H1 (cell line): ENCODE data around the gene SH3GL2. TPM values are rescaled to one million over a fixed set of nuclear protein-coding genes. Genes with fewer than 3 reads are reported as not detected.

Experiments
- CTCF ChIA-PET: fragments of 300-600 bp; sonication (Branson Sonifier 250); formaldehyde crosslinking; loops from one replicate; lab custom pipeline; 2021; ENCODE audit not compliant: partially characterized antibody; lab: Charles Lee
- POLR2A ChIA-PET: fragments of 300-600 bp; sonication (Branson Sonifier 250); formaldehyde crosslinking; loops from one replicate; lab custom pipeline; 2021; ENCODE audit warnings: inconsistent platforms; ENCODE audit not compliant: partially characterized antibody; lab: Charles Lee
- DNase-seq, 2 experiments: peaks; one replicate each; pipeline versions ENCODE4 v3.0.0 to v3.0.0-alpha.2; 2010 to 2022; ENCODE audit warnings: low spot score in 2 of 2, low read depth in 1 of 2, mixed read lengths in 1 of 2
- FAIRE-seq: peaks from 2 replicates; lab custom pipeline; 2011; peaks lifted over from hg19 to GRCh38; lab: Jason Lieb, UNC
- H2AFZ ChIP-seq: 2 replicates; pipeline ENCODE4 v1.8.1; 2012; ENCODE audit warnings: low read length, inconsistent platforms
- H2AK5ac ChIP-seq: 2 replicates; pipeline ENCODE4 v1.6.1; 2013; ENCODE audit warnings: low read depth, low read length
- H2BK120ac ChIP-seq: replicated peaks from 2 replicates; pipeline ENCODE3; 2013; ENCODE audit warnings: low read depth, low read length, inconsistent platforms
- H2BK12ac ChIP-seq: 2 replicates; pipeline ENCODE4 v1.6.1; 2013; ENCODE audit warnings: low read depth, low read length
- H2BK15ac ChIP-seq: 2 replicates; pipeline ENCODE4 v1.6.1; 2013; ENCODE audit warnings: low read length
- H2BK20ac ChIP-seq: 2 replicates; pipeline ENCODE4 v1.6.1; 2013; ENCODE audit warnings: low read length
- H2BK5ac ChIP-seq: 2 replicates; pipeline ENCODE4 v1.6.1; 2013; ENCODE audit warnings: low read depth, low read length
- H3K14ac ChIP-seq: 2 replicates; pipeline ENCODE4 v1.6.1; 2013; ENCODE audit warnings: inconsistent platforms; ENCODE audit not compliant: insufficient read length
- H3K18ac ChIP-seq: 2 replicates; pipeline ENCODE4 v1.6.1; 2013; ENCODE audit warnings: low read length; ENCODE audit errors: extremely low read depth
- H3K23ac ChIP-seq: 2 replicates; pipeline ENCODE4 v1.6.1; 2013; ENCODE audit warnings: inconsistent platforms; ENCODE audit not compliant: insufficient read length
- H3K23me2 ChIP-seq: 2 replicates; pipeline ENCODE4 v1.6.1; 2013; ENCODE audit warnings: low read depth, low read length
- H3K27ac ChIP-seq: 2 replicates; pipeline ENCODE4 v1.6.1; 2011; ENCODE audit warnings: low read depth, low read length, inconsistent platforms
- H3K27me3 ChIP-seq, 4 experiments: replicated peaks in 1 of 4; 1 replicate in 1 of 4; 2 replicates in 3 of 4; pipeline versions ENCODE4 v1.6.1 to v1.8.1; 2011 to 2013; ENCODE audit warnings: low read length in 3 of 4, mild to moderate bottlenecking in 3 of 4, inconsistent platforms in 2 of 4, mixed read lengths in 2 of 4, moderate library complexity in 1 of 4; ENCODE audit not compliant: control insufficient read depth in 3 of 4, insufficient read depth in 3 of 4; ENCODE audit errors: extremely low read depth in 1 of 4
- H3K36me3 ChIP-seq, 4 experiments: 2 replicates each; pipeline versions ENCODE4 v1.6.1 to v1.8.1; 2011 to 2013; ENCODE audit warnings: mild to moderate bottlenecking in 4 of 4, low read length in 3 of 4, moderate library complexity in 2 of 4, control low read depth in 1 of 4, inconsistent platforms in 1 of 4; ENCODE audit not compliant: insufficient read depth in 4 of 4, control insufficient read depth in 2 of 4
- H3K4ac ChIP-seq: replicated peaks from 2 replicates; pipeline ENCODE3; 2013; ENCODE audit warnings: low read length, low read depth, mixed read lengths, inconsistent platforms; ENCODE audit not compliant: insufficient read length
- H3K4me1 ChIP-seq, 4 experiments: replicated peaks in 1 of 4; 1 replicate in 1 of 4; 2 replicates in 3 of 4; pipeline versions ENCODE4 v1.6.1 to v1.8.1; 2011 to 2013; ENCODE audit warnings: low read length in 3 of 4, inconsistent platforms in 2 of 4, mixed read lengths in 1 of 4; ENCODE audit not compliant: insufficient read depth in 4 of 4, control insufficient read depth in 3 of 4
- H3K4me2 ChIP-seq, 2 experiments: 2 replicates each; pipeline versions ENCODE4 v1.6.1 to v1.8.1; 2011 to 2013; ENCODE audit warnings: low read depth in 2 of 2, low read length in 2 of 2, control low read depth in 1 of 2, inconsistent platforms in 1 of 2, mild to moderate bottlenecking in 1 of 2; ENCODE audit not compliant: insufficient read depth in 1 of 2
- H3K4me3 ChIP-seq, 4 experiments: fragments of 200-600, 300-600 bp in 1 of 4; sonication (generic), shearing (Covaris generic), sonication (Bioruptor Twin) in 1 of 4; 2 replicates each; pipeline versions ENCODE4 v1.5.1 to v1.8.1; 2011 to 2016; ENCODE audit warnings: low read length in 4 of 4, low read depth in 3 of 4, control low read depth in 2 of 4, inconsistent platforms in 2 of 4, mild to moderate bottlenecking in 2 of 4, mixed read lengths in 1 of 4, moderate library complexity in 1 of 4; ENCODE audit not compliant: insufficient read depth in 2 of 4; ENCODE audit errors: extremely low read depth in 1 of 4
- H3K56ac ChIP-seq: replicated peaks from 2 replicates; pipeline ENCODE3; 2013; ENCODE audit warnings: low read depth, mild to moderate bottlenecking, mixed read lengths, low read length, inconsistent platforms; ENCODE audit not compliant: insufficient read length
- H3K79me1 ChIP-seq: 2 replicates; pipeline ENCODE4 v1.6.1; 2013; ENCODE audit warnings: low read depth, low read length, control low read depth
- H3K79me2 ChIP-seq, 2 experiments: 2 replicates each; pipeline versions ENCODE4 v1.6.1 to v1.8.1; 2012 to 2013; ENCODE audit warnings: low read length in 2 of 2, mild to moderate bottlenecking in 2 of 2, inconsistent platforms in 1 of 2; ENCODE audit not compliant: insufficient read depth in 2 of 2, control insufficient read depth in 1 of 2
- H3K9ac ChIP-seq, 4 experiments: replicated peaks in 1 of 4; 1 replicate in 1 of 4; 2 replicates in 3 of 4; pipeline versions ENCODE4 v1.6.1 to v1.8.1; 2011 to 2013; ENCODE audit warnings: low read depth in 3 of 4, low read length in 3 of 4, control low read depth in 2 of 4, mild to moderate bottlenecking in 2 of 4, moderate library complexity in 2 of 4, inconsistent platforms in 1 of 4; ENCODE audit errors: extremely low read depth in 1 of 4
- H3K9me3 ChIP-seq, 2 experiments: 2 replicates each; pipeline versions ENCODE4 v1.6.1 to v1.8.1; 2012 to 2013; ENCODE audit warnings: mild to moderate bottlenecking in 2 of 2, moderate library complexity in 2 of 2, control low read depth in 1 of 2, inconsistent platforms in 1 of 2, low read depth in 1 of 2, low read length in 1 of 2, mixed read lengths in 1 of 2; ENCODE audit not compliant: insufficient read depth in 2 of 2
- H4K20me1 ChIP-seq, 2 experiments: replicated peaks in 1 of 2; 2 replicates each; pipeline versions ENCODE3 to v1.8.1; 2011 to 2013; ENCODE audit warnings: inconsistent platforms in 2 of 2, low read length in 2 of 2, mild to moderate bottlenecking in 1 of 2; ENCODE audit not compliant: insufficient read depth in 2 of 2, control insufficient read depth in 1 of 2
- H4K5ac ChIP-seq: 2 replicates; pipeline ENCODE4 v1.6.1; 2013; ENCODE audit warnings: low read length, low read depth, mixed read lengths, inconsistent platforms; ENCODE audit not compliant: insufficient read length
- H4K8ac ChIP-seq: 2 replicates; pipeline ENCODE4 v1.8.0; 2013; ENCODE audit warnings: mild to moderate bottlenecking, moderate library complexity, low read length, inconsistent platforms; ENCODE audit not compliant: insufficient read depth; ENCODE audit errors: extremely low read depth
- H4K91ac ChIP-seq: replicated peaks from 2 replicates; pipeline ENCODE3; 2013; ENCODE audit warnings: low read length, mixed read lengths, inconsistent platforms; ENCODE audit not compliant: insufficient read length
- JUN ChIP-seq: IDR thresholded peaks from 2 replicates; pipeline ENCODE4 v1.6.1; 2011; ENCODE audit warnings: low read depth, mild to moderate bottlenecking, improper control_type of control experiment, low read length
- RAD21 ChIP-seq, 2 experiments: IDR thresholded peaks in 1 of 2; conservative IDR thresholded peaks in 1 of 2; 2 replicates each; pipeline ENCODE4 v1.6.1; 2011; ENCODE audit warnings: low read depth in 2 of 2, low read length in 2 of 2, improper control_type of control experiment in 1 of 2, inconsistent platforms in 1 of 2, mild to moderate bottlenecking in 1 of 2, moderate library complexity in 1 of 2
- WGBS, 2 experiments: shearing (Covaris generic) in 1 of 2; methylation state at CpG; one replicate each; pipeline versions ENCODE4 v1.1.6 to v1.1.7; 2013 to 2015; ENCODE audit warnings: low lambda C conversion rate in 2 of 2, mixed read lengths in 2 of 2, inconsistent platforms in 1 of 2, low coverage in 1 of 2, missing lambda C conversion rate in 1 of 2; ENCODE audit not compliant: insufficient replicate concordance in 2 of 2, insufficient coverage in 1 of 2, insufficient read length in 1 of 2; ENCODE audit errors: extremely low coverage in 1 of 2, missing lambda C conversion rate in 1 of 2; 5-methylcytosine and 5-hydroxymethylcytosine counted together
- polyA plus RNA-seq, 7 experiments: library from polyadenylated mRNA; depleted of rRNA in 3 of 7; stranded (reverse) in 5 of 7; unstranded in 2 of 7; fragments of >200 nt in 5 of 7; fragments of 200-250 nt in 2 of 7; gene quantifications; 1 replicate in 5 of 7; 2 replicates in 1 of 7; 4 replicates in 1 of 7; pipeline versions ENCODE4 v1.2.1 to v1.2.3, GENCODE V29; 2011 to 2013; ENCODE audit warnings: missing spikeins in 2 of 7, mixed read lengths in 2 of 7
- total RNA-seq: library from RNA; stranded (reverse); fragmentation: NEBNext Ultra II Directional; extraction: Animal tissue kit (Norgen Biotek cat#: 25700); gene quantifications from 2 replicates; pipeline ENCODE4 v1.2.1, GENCODE V29; 2021
- TF ChIP-seq, protein P1 (sequence below), 3 experiments: IDR thresholded peaks; 1 replicate in 2 of 3; 2 replicates in 1 of 3; pipeline versions ENCODE4 v1.5.1 to v1.6.1; 2011; ENCODE audit warnings: low read length in 3 of 3, mild to moderate bottlenecking in 3 of 3, inconsistent platforms in 2 of 3, low read depth in 1 of 3, moderate library complexity in 1 of 3; ENCODE audit not compliant: insufficient read depth in 1 of 3; ENCODE audit errors: control extremely low read depth in 1 of 3

Gene SH3GL2
- total and polyA plus RNA-seq, 2 of the 8 experiments (the other 6 are each of a cell fraction or from before 2014, with no cell fraction given) = 4.7 to 5.3 TPM

GRCh38 chr9:17813798-17814197 is 234.9 kb downstream of the SH3GL2 start:
- no peak for FAIRE-seq
- Histone ChIP-seq H2AK5ac (no peak overlapping the region), H3K14ac (no peak overlapping the region), H4K5ac (no peak overlapping the region), H3K27ac (no peak overlapping the region), H3K4ac (no peak overlapping the region), H2BK120ac (no peak overlapping the region), H3K4me2 (no peak overlapping the region), H2BK12ac (no peak overlapping the region), H3K9me3 (no peaks in the 10 kb centered on the region), H3K79me2 (no peaks in the 10 kb centered on the region), H3K79me1 (no peaks in the 10 kb centered on the region), H3K23me2 (no peaks in the 10 kb centered on the region), H3K18ac (no peak overlapping the region), H4K91ac (no peak overlapping the region), H3K4me1 (peaks cover 0 to 3% (median under 1%) of the 10 kb centered on the region in 4 experiments; a peak in 1 of 7 replicates), H3K23ac (no peak overlapping the region), H4K20me1 (no peaks in the 10 kb centered on the region), H2AFZ (no peak overlapping the region), H2BK15ac (no peak overlapping the region), H4K8ac (no peak overlapping the region), H3K36me3 (no peaks in the 10 kb centered on the region), H3K4me3 (no peak overlapping the region), H3K56ac (no peak overlapping the region), H2BK20ac (no peak overlapping the region), H2BK5ac (no peak overlapping the region), H3K27me3 (no peaks in the 10 kb centered on the region), H3K9ac (no peak overlapping the region)
- TF ChIP-seq JUN (no peak), RAD21 (IDR thresholded peaks at IDR 0.05 in 1 of 2, conservative IDR thresholded peaks at IDR 0.05 in 1 of 2; ENCODE audit: low read depth in 2 of 2, low read length in 2 of 2) (peak; percentile 26 to 32; a peak in 2 of 4 replicates)
- TF ChIP-seq, protein P1, sequence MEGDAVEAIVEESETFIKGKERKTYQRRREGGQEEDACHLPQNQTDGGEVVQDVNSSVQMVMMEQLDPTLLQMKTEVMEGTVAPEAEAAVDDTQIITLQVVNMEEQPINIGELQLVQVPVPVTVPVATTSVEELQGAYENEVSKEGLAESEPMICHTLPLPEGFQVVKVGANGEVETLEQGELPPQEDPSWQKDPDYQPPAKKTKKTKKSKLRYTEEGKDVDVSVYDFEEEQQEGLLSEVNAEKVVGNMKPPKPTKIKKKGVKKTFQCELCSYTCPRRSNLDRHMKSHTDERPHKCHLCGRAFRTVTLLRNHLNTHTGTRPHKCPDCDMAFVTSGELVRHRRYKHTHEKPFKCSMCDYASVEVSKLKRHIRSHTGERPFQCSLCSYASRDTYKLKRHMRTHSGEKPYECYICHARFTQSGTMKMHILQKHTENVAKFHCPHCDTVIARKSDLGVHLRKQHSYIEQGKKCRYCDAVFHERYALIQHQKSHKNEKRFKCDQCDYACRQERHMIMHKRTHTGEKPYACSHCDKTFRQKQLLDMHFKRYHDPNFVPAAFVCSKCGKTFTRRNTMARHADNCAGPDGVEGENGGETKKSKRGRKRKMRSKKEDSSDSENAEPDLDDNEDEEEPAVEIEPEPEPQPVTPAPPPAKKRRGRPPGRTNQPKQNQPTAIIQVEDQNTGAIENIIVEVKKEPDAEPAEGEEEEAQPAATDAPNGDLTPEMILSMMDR (IDR thresholded peaks at IDR 0.05; ENCODE audit: control extremely low read depth in 1 of 3, insufficient read depth in 1 of 3, low read depth in 1 of 3, low read length in 3 of 3) = peak in 1 of 3 experiments; percentile 23; a peak in 1 of 4 replicates
- ChIA-PET CTCF (interaction anchor here (0.7 to 9.6 kb wide), 21 partner anchors 9 to 1215 kb away, joined by 3 to 217 read pairs (median 6); no protein-coding TSS in a partner anchor), POLR2A (no interaction called here)
- DNase-seq = no peak
- 86% methylated on average over 3 of the region's 4 CpGs; no CpG with 5 or more reads in 1 of the 2 experiments for WGBS, 2 experiments
